Adrenal gland (tissue), 12 donors: Measurements from ENCODE around the gene RAB14. TPM values are rescaled to one million over a fixed set of nuclear protein-coding genes. Genes with fewer than 3 reads are reported as not detected.
"Not testable (repeated sequence)": the region's sequence is repeated elsewhere in the genome, so short reads cannot be mapped to it uniquely, and the experiment has no call there.

Source experiments
- DNase-seq, 7 donors: peaks; one replicate each; pipeline ENCODE4 v3.0.0-alpha.2; 2019 to 2020
- H3K27ac ChIP-seq, 5 donors: fragments of 200-600 bp; sonication (generic) in 4 of 5; 1 replicate in 3 of 5; 2 replicates in 2 of 5; pipeline versions ENCODE4 v1.5.1 to v1.8.0; 2016 to 2020; ENCODE audit warnings: mild to moderate bottlenecking in 1 of 5
- H3K27me3 ChIP-seq: fragments of 200-600 bp; 2 replicates; pipeline ENCODE4 v1.8.0; 2021
- H3K36me3 ChIP-seq, 2 donors: fragments of 200-600 bp; replicated peaks in 1 of 2; 1 replicate in 1 of 2; 2 replicates in 1 of 2; pipeline versions ENCODE4 v1.5.1 to v1.8.0; 2018 to 2022
- H3K4me1 ChIP-seq, 2 donors: fragments of 200-600 bp; replicated peaks in 1 of 2; 1 replicate in 1 of 2; 2 replicates in 1 of 2; pipeline versions ENCODE4 v1.5.1 to v1.8.0; 2018 to 2021
- H3K4me3 ChIP-seq, 4 donors: fragments of 200-600 bp; sonication (generic) in 3 of 4; one replicate each; pipeline ENCODE4 v1.5.1; 2016 to 2018
- H3K9me3 ChIP-seq, 3 donors: fragments of 200-600 bp; sonication (generic) in 1 of 3; replicated peaks in 1 of 3; 1 replicate in 2 of 3; 2 replicates in 1 of 3; pipeline versions ENCODE4 v1.5.1 to v1.8.0; 2016 to 2021
- POLR2A ChIP-seq, 2 donors: fragments of 450-650 bp; IDR thresholded peaks; one replicate each; pipeline ENCODE4 v1.6.1; 2017; ENCODE audit warnings: antibody characterized with exemption in 2 of 2, mild to moderate bottlenecking in 2 of 2, moderate library complexity in 1 of 2
- WGBS, 4 donors: extraction: QIAGEN DNeasy Blood & Tissue Kit in 2 of 4; methylation state at CpG; one replicate each; pipeline versions ENCODE4 v1.1.5 to v1.1.7; 2013 to 2017; 5-methylcytosine and 5-hydroxymethylcytosine counted together
- intact Hi-C, 2 donors: fragments of 100-400 bp; cut with DNase I; formaldehyde crosslinking; loops; one replicate each; pipeline versions ENCODE4 v1.14.1 to v1.15.0; 2022 to 2023
- polyA plus RNA-seq, 3 donors: library from polyadenylated mRNA; stranded (reverse); fragments of 200-250 nt in 2 of 3; fragments of 350-450 nt in 1 of 3; fragmentation: Illumina TruSeq in 1 of 3; extraction: RNeasy Lipid Tissue Mini Kit (QIAGEN cat#74804) in 1 of 3; gene quantifications; one replicate each; pipeline ENCODE4 v1.2.3, GENCODE V29; 2013 to 2014
- small RNA-seq, 2 donors: library from RNA; depleted of rRNA; stranded (forward); fragments of <200 nt; gene quantifications; one replicate each; pipeline ENCODE3, GENCODE V24; 2016
- total RNA-seq, 9 donors: library from RNA; depleted of rRNA in 4 of 9; stranded (reverse); fragments of >200 nt in 4 of 9; fragments of 120-200 nt in 1 of 9; fragmentation: NEBNext Ultra II Directional in 1 of 9; extraction: Animal tissue kit (Norgen Biotek cat#: 25700) in 1 of 9; gene quantifications; one replicate each; pipeline versions ENCODE4 v1.1.0 to v1.2.4, GENCODE V29; 2013 to 2023
- TF ChIP-seq, protein P1 (sequence below), 6 experiments: fragments of 450-650 bp in 4 of 6; fragments of 200-600 bp in 2 of 6; sonication (generic) in 1 of 6; IDR thresholded peaks; 1 replicate in 5 of 6; 2 replicates in 1 of 6; pipeline versions ENCODE4 v1.5.1 to v1.8.0; 2016 to 2021; ENCODE audit warnings: antibody characterized with exemption in 6 of 6, mild to moderate bottlenecking in 2 of 6, moderate library complexity in 1 of 6
- donor health status: healthy with polysubstance abuse.
- donor health status: Bipolar disorder and iron deficiency.
- donor health status: DM: yes; HTN: yes; CAD: no.
- donor health status: DM: no; HTN: no; CAD: no.
- donor health status: DM: no; HTN: no; CAD: no.
- donor health status: DM: yes; HTN: yes; CAD: no.

RAB14 gene
- total and polyA plus RNA-seq, 12 donors, result 16.5 to 108 (median 43.5) TPM

DNA sequence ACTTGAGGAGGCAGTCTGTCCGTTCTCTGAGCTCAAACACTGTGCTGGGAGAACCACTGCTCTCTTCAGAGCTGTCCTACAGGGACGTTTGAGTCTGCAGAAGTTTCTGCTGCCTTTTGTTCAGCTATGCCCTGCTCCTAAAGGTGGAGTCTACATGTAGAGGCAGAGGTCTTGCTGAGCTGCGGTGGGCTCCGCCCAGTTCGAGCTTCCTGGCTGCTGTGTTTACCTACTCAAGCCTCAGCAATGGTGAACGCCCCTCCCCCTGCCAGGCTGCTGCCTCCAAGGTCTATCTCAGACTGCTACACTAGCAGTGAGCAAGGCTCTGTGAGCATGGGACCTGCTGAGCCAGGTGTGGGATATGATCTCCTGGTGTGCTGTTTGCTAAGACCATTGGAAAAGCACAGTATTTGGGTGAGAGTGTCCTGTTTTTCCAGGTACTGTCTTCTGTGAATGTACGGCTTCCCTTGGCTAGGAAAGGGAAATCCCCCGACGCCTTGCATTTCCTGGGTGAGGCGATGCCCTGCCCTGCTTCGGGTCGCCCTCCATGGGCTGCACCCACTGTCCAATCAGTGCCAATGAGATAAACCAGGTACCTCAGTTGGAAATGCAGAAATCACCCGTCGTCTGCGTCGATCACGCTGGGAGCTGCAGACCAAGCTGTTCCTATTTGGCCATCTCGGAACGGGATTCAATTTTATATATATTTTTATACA, 68.4 kb downstream of the RAB14 start:
- Histone ChIP-seq H3K4me3 (no peak overlapping the region), H3K27ac (no peak overlapping the region), H3K4me1 (no peaks in the 10 kb centered on the region), H3K9me3 (no peaks in the 10 kb centered on the region), H3K27me3 (no peaks in the 10 kb centered on the region), H3K36me3 (peaks cover 0 to 6% of the 10 kb centered on the region in 2 donors)
- intact Hi-C loops, result no loop called here
- 77 to 88% (median 87%) methylated on average over 18 to 19 of the region's 19 CpGs for WGBS, 4 donors
- peak in 2 of 7 donors; percentile 8 to 15 for DNase-seq
- TF ChIP-seq POLR2A (IDR thresholded peaks at IDR 0.05), result no peak
- TF ChIP-seq, protein P1, sequence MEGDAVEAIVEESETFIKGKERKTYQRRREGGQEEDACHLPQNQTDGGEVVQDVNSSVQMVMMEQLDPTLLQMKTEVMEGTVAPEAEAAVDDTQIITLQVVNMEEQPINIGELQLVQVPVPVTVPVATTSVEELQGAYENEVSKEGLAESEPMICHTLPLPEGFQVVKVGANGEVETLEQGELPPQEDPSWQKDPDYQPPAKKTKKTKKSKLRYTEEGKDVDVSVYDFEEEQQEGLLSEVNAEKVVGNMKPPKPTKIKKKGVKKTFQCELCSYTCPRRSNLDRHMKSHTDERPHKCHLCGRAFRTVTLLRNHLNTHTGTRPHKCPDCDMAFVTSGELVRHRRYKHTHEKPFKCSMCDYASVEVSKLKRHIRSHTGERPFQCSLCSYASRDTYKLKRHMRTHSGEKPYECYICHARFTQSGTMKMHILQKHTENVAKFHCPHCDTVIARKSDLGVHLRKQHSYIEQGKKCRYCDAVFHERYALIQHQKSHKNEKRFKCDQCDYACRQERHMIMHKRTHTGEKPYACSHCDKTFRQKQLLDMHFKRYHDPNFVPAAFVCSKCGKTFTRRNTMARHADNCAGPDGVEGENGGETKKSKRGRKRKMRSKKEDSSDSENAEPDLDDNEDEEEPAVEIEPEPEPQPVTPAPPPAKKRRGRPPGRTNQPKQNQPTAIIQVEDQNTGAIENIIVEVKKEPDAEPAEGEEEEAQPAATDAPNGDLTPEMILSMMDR (IDR thresholded peaks at IDR 0.05), result no peak

DNA sequence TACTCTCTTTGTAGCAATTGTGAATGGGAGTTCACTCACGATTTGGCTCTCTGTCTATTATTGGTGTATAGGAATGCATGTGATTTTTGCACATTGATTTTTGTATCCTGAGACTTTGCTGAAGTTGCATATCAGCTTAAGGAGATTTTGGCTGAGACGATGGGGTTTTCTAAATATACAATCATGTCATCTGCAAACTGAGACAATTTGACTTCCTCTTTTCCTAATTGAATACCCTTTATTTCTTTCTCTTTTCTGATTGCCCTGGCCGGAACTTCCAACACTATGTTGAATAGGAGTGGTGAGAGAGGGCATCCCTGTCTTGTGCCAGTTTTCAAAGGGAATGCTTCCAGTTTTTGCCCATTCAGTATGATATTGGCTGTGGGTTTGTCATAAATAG, 72.3 kb downstream of the RAB14 start:
- H3K36me3 ChIP-seq, H3K4me1 ChIP-seq, intact Hi-C loops, H3K9me3 ChIP-seq, DNase-seq, H3K27me3 ChIP-seq, H3K4me3 ChIP-seq, H3K27ac ChIP-seq: not testable (repeated sequence)
- 76 to 87% (median 81%) methylated on average over 3 of the region's 3 CpGs for WGBS, 4 donors

Small RNAs within 50 kb of the gene (small RNA-seq; reads per million reads assigned to genes)
- 0 reads per million in 2 donors for gene RN7SL181P

Other genes starting within 250 kb of the RAB14 start
- gene C5, start 151.6 kb downstream of the RAB14 start, total RNA-seq, result 1 to 10 TPM; 1.4 to 7.9 (median 2.9) TPM
- gene C5, start 151.6 kb downstream of the RAB14 start, polyA plus RNA-seq, result 1 to 10 TPM; 2.3 to 6.2 (median 3.5) TPM
- 10 to 100 TPM in 5 of 9 donors, 1 to 10 TPM in 4; 7.6 to 19.1 (median 10.3) TPM for gene CNTRL, start 126.9 kb downstream of the RAB14 start, total RNA-seq
- gene CNTRL, start 126.9 kb downstream of the RAB14 start, polyA plus RNA-seq, result 10 to 100 TPM in 1 of 3 donors, 1 to 10 TPM in 2; 7.4 to 12.8 (median 8.8) TPM
- gene GSN, start 66.3 kb upstream of the RAB14 start, total RNA-seq, result 100 to 1,000 TPM; 143 to 735 (median 308) TPM
- gene GSN, start 66.3 kb upstream of the RAB14 start, polyA plus RNA-seq, result 100 to 1,000 TPM in 2 of 3 donors, 10 to 100 TPM in 1; 78.5 to 432 (median 180) TPM
- 100 to 1,000 TPM; 104 to 427 (median 218) TPM for gene STOM, start 168.4 kb upstream of the RAB14 start, total RNA-seq
- gene STOM, start 168.4 kb upstream of the RAB14 start, polyA plus RNA-seq, result 100 to 1,000 TPM; 134 to 191 (median 158) TPM